HG03575 (cell line): ENCODE results near the gene LMX1B.
"Not testable (repeated sequence)": the region's sequence is repeated elsewhere in the genome, so short reads cannot be mapped to it uniquely, and the experiment has no call there.

Source experiments
- ATAC-seq: cut with Tn5 transposase; IDR thresholded peaks from one replicate; pipeline ENCODE4 v1.9.1; 2021; ENCODE audit not compliant: unreplicated experiment, insufficient number of reproducible peaks, low FRiP score; ENCODE audit errors: extremely low read depth

LMX1B gene

GRCh38 chr9:126700903-126701812, 87.4 kb downstream of the LMX1B start:
- no peak for ATAC-seq

- no peak for ATAC-seq
Measured at GRCh38 chr9:126701813-126702140, 88.0 kb downstream of the LMX1B start.

DNA sequence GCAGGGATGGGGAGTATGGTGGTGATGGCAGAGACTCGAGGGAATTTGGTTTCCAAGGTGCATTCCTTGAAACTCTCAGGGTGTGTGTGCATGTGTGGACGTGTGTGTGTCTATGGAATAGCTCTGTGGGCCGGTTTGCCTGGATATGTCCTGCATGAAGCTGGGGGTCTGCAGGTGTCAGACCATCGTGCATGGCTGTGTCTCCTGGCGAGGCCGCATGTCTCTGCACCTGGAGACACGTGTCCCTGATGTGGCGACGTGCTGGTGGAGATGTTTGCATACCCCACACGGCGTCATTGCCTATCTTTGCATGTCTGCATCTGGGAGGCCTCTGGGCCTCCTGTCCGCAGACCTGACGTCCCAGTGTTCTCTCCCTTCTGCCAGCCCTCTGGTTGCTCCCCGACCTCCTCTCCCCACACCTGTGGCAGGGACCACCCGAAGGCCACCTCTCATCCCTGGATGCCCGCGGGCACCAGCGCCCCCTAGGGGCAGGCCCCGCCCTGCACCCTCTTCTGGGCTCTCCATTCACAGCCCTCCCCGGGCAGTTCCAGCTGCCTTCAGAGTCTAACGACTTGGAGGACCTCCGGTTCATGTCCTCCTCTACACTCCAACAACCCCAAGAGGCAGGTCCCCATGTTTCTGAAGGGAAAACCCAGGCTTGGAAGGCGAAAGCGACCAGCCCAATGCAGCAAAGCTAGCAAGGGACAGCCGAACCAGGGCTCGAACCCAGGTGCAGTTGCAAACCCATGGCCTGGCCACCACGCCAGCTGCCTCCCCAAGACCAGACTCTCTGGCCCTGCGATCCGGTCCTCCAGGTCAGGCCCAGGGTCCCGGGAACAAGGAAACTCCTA, 88.6 kb downstream of the LMX1B start:
- ATAC-seq = no peak

- ATAC-seq = no peak
Measured at GRCh38 chr9:126703002-126703865, 89.5 kb downstream of the LMX1B start.

GRCh38 chr9:126703866-126704156, 90.1 kb downstream of the LMX1B start:
- no peak for ATAC-seq

- ATAC-seq = no peak
Measured at GRCh38 chr9:126704157-126704891, 90.6 kb downstream of the LMX1B start.

- ATAC-seq = no peak
Measured at GRCh38 chr9:126704892-126705766, 91.4 kb downstream of the LMX1B start.

GRCh38 chr9:126705767-126706697, 92.3 kb downstream of the LMX1B start:
- no peak for ATAC-seq

GRCh38 chr9:126706698-126707053, 92.9 kb downstream of the LMX1B start:
- ATAC-seq = no peak

DNA sequence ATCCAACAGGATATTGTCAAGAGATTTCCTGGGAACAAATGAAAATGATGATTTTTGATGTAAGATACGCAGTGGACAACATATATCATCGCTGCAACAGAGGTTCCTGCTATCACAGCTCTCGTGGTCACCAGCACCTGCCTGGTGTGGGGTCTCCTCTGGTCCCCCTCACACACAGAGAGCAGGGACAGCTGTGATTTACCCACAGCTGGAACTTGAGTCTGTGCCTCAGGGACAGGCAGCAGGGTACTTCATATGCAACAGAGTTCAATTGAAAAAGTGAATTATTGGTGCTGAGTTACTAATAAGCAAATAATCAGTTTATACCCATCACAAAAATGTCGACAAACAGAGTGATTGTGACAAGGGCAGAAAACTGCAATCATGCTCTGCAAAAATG, 93.4 kb downstream of the LMX1B start:
- no peak for ATAC-seq

DNA sequence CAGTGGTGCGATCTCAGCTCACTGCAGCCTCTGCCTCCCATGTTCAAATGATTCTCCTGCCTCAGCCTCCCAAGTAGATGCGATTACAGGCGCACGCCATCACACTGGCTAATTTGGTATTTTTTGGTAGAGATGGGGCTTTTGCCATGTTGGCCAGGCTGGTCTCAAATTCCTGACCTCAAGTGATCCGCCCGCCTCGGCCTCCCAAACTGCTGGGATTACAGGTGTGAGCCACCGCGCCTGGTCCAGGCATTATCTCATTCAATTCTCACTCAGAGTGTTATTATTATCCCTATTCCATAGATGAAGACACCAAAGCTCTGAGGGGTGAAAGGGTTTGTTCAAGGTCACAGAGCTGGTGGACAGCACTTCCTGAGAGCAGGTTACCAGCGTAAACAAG, 94.0 kb downstream of the LMX1B start:
- not testable (repeated sequence) for ATAC-seq

- ATAC-seq = no peak
Measured at GRCh38 chr9:126708178-126708577, 94.5 kb downstream of the LMX1B start.

GRCh38 chr9:126709241-126709640, 95.5 kb downstream of the LMX1B start:
- no peak for ATAC-seq

DNA sequence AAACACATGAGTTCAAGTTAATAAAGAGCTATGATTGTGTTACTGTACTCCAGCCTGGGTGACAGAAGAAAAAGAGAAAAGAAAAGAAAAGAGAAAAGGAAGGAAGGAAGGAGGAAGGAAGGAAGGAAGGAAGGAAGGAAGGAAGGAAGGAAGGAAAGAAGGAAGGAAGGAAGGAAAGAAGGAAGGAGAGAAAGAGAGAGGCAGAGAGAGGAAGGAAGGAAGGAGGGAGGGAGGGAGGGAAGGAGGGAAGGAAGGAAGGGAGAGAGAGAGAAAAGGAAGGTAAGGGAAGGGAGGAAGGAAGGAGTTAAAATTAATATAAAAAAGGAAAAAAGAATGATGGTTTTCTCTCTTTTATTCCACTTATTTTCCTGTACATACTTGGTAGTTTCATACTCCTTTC, 101.7 kb downstream of the LMX1B start:
- no peak for ATAC-seq

- ATAC-seq = not testable (repeated sequence)
Measured at GRCh38 chr9:126717441-126717840, 103.7 kb downstream of the LMX1B start.

- ATAC-seq = no peak
Measured at GRCh38 chr9:126719618-126720031, 105.9 kb downstream of the LMX1B start.

GRCh38 chr9:126720036-126720435, 106.3 kb downstream of the LMX1B start:
- ATAC-seq = no peak
